HuH-7 (cell line): ENCODE results near the gene PLEKHA5.
"Not testable (repeated sequence)": the region's sequence is repeated elsewhere in the genome, so short reads cannot be mapped to it uniquely, and the experiment has no call there.

ENCODE experiments used
- DNase-seq: peaks from one replicate; pipeline ENCODE4 v3.0.0; 2011; ENCODE audit warnings: low spot score

PLEKHA5 gene

GRCh38 chr12:19167708-19168107 is 38.2 kb downstream of the PLEKHA5 start:
- DNase-seq = no peak

GRCh38 chr12:19168644-19169043 is 39.1 kb downstream of the PLEKHA5 start:
- no peak for DNase-seq

- DNase-seq = no peak
Measured at GRCh38 chr12:19169222-19169621, 39.7 kb downstream of the PLEKHA5 start.

- DNase-seq = not testable (repeated sequence)
Measured at GRCh38 chr12:19170286-19170685, 40.8 kb downstream of the PLEKHA5 start.

DNA sequence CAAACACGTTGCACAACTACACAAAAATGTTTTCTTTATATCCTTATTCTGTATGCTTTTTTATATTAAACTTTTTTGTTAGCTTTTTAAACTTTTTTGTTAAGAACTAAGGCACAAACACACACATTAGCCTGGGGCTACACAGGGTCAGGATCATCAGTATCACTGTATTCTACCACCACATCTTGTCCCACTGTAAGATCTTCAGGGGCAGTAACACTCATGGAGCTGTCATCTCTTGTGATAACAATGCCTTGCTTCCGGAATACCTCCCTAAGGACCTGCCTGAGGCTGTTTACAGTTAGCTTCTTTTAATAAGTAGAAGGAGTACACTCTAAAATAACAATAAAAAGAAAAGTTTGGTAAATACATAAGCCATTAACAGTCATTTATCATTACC is 42.2 kb downstream of the PLEKHA5 start:
- no peak for DNase-seq

GRCh38 chr12:19177754-19178153 is 48.2 kb downstream of the PLEKHA5 start:
- no peak for DNase-seq

GRCh38 chr12:19179986-19180385 is 50.5 kb downstream of the PLEKHA5 start:
- DNase-seq = no peak

DNA sequence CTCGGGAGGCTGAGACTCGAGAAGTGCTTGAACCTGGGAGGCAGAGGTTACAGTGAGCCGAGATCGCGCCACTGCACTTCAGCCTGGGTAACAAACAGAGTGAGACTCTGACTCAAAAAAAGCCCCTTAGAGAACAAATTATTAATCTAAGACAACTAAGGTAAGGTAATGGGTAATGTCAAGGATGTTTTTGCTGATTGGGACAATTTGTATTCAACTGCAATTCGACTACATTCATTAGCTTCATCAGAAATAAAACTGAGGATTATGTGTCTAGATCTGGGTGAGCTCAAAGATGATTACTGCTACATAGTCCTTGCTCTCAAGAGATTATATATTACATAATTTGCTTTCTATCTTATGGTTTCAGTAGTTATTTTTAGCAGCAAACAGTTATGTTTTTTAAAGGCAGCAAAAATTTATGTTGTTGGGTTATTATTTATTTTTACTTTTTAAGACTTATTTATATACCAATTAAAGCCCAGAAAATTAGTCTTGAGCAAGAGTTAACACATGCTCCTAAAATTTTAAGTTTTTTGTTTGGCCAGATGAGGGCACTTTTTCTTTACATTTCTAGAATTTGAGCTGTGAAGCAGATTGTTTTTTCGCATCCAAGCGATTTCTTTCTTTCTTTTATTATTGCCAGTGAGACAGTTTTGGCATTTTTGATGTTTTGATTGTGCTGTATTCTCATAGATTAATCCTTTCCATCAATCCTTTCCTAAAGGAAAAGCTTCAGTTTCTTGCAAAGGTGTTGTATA is 52.3 kb downstream of the PLEKHA5 start:
- DNase-seq = no peak

DNA sequence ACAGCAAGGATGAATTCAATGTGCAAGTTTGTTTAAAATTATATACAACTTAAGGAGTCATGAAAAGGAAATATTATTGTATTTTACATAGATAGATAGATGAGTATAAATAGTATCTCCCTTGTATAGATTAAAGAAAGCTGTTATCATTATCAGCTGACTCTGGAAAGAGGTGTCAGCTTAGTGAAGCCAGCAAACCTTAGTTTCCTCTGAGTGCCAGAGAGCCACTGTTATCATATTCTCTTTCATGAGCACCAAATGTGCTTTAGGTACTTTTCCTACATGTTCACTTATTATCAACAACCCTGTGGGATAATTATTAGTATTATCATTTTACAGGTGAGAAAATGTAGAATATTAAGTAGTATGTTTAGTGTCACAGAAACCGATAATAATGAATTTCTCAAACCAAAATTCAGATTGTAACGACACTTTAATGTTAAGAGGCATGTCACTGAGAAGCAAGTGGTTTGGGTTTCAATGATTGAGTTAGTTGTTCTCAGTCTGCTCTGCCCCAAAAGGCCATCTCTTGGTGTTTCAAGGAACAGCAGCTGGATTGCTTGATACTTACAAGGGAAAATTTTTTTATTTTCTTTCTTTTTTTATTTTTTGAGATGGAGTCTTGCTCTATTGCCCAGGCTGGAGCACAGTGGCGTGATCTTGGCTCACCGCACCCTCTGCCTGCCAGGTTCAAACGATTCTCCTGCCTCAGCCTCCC is 53.7 kb downstream of the PLEKHA5 start:
- no peak for DNase-seq

DNA sequence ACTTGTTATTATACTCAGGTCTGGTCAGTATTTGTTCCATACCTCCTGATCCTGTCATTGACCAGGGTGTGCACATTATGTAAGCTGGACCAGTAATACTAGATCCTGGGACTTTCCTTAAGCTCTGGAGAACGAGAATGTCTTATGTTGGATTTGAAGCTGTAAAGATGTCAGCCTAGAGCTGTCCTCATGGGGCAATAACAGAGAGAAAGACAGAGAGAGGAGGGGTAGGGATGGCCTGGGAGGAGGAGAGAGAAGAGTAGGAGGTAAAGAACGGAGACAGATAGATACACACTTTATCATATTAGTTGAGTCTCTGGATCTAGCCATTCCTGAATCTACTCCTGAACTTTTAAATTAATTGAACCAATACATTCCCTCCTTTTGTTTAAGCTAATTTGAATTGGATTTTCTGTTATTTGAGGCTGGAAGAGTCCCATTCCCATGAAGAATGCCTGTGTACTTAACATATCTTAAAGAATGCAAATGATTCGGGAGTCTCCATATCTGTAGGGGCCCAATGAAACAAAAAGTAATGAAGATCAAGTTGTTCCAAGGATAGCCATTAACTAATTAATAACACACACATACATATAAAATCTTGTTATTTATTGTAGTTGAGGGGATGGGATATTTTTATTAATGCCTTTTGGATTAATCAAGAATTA is 55.9 kb downstream of the PLEKHA5 start:
- DNase-seq = no peak

- peak; percentile 13 for DNase-seq
Measured at GRCh38 chr12:19186722-19187661, 57.5 kb downstream of the PLEKHA5 start.

DNA sequence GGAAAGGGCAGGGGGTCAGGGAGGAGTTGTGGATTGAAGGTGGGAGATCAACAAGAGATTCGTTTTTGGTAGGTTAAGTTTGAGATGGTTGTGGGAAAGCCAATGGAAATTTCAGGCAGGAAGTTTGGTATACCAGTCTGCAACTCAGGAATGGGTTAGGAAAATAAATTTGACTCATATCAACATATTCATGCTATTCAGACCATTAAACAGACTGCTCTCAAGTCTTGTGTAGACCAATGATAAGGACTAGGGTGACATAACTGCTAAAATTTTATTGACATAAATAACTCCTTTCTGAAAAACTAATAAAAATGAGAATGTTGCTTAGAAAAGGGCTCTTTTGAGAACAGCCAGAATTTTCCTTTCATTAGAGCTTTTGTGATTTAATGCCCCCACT is 60.0 kb downstream of the PLEKHA5 start:
- DNase-seq = no peak

GRCh38 chr12:19190292-19191031 is 60.9 kb downstream of the PLEKHA5 start:
- no peak for DNase-seq

DNA sequence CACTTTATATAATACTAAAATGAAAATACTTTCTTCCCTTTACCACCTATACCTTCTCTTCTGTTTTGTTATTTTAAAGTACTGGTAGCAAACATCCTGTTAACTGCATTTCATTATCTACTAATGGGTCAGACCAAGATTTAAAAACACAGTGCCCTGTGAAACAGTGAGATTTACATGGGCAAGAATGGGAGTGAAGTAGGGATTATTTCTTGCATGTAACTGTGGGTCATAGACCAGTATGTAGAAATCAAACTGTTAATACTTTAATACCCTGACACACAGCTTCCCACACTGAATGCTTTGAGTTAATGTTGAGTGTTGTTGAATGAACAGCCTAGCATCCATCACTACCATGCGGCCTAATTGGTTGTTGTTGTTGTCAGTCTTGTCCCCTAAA is 61.6 kb downstream of the PLEKHA5 start:
- no peak for DNase-seq

GRCh38 chr12:19191563-19191962 is 62.0 kb downstream of the PLEKHA5 start:
- DNase-seq = no peak

- DNase-seq = no peak
Measured at GRCh38 chr12:19192710-19193109, 63.2 kb downstream of the PLEKHA5 start.

- no peak for DNase-seq
Measured at GRCh38 chr12:19194963-19195362, 65.4 kb downstream of the PLEKHA5 start.

DNA sequence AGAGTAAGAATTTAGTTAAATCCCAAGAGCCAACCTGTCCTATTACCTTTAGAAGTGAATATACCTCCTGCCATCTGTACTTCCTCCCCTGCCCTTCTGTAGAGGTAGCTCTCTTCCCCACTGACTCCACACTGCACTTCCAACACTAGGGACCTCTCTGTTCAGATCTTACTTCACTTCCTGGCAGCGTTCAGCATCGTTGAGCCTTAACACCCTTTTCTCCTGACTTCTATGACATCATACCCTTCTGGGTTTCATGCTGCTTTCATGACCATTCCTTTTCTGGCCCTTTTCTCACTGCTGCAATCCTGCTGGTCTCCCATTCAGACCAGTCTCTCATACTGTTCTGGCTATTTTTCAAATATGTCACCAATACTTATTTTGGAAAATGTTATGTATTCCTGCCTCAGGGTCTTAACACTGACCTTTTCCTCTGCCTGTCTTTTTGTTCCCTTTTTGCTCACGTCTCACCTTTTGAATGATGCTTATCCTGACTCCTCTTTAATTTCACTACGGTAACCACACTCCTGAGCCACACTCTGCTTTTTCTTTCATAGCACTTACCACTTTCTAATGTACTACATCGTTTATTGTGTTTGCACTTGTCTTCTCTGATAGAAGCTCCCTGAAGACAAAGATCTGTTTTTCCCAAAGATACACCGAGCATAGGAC is 67.6 kb downstream of the PLEKHA5 start:
- DNase-seq = no peak

- no peak for DNase-seq
Measured at GRCh38 chr12:19198272-19198671, 68.7 kb downstream of the PLEKHA5 start.

GRCh38 chr12:19199332-19199731 is 69.8 kb downstream of the PLEKHA5 start:
- DNase-seq = no peak

DNA sequence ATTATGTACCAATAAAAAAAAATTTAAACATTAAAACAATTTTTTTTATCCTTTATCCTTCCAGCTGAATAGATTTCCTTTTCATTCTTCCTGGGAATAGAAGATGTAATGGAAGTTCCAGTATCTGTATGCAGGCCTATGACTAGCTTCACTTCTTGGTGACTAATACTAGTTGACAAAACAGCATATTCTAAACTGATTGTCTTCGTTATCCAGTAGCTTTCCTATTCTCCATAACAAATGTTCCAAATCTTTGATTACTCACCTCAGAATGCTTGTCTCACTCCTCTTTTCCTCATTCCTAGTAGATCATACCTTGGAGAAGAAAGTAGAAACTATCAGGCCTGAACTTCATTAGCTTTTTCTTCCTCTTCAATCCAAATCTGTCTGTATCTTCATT is 70.7 kb downstream of the PLEKHA5 start:
- no peak for DNase-seq
